Pulmonary artery endothelial cell (primary cell): ENCODE results near the gene SFI1. TPM values are rescaled to one million over a fixed set of nuclear protein-coding genes. Genes with fewer than 3 reads are reported as not detected.
"Not testable (repeated sequence)": the region's sequence is repeated elsewhere in the genome, so short reads cannot be mapped to it uniquely, and the experiment has no call there.

ENCODE experiments used
- DNase-seq: peaks from one replicate; pipeline ENCODE4 v3.0.0-alpha.2; 2011; ENCODE audit warnings: low read depth, low spot score
- total RNA-seq: library from RNA; depleted of rRNA; stranded (reverse); fragments of >200 nt; gene quantifications from 2 replicates; pipeline ENCODE4 v1.2.3, GENCODE V29; 2014

SFI1 gene
- total RNA-seq, 1 donor from 2014 or later: 17.8 TPM

DNA sequence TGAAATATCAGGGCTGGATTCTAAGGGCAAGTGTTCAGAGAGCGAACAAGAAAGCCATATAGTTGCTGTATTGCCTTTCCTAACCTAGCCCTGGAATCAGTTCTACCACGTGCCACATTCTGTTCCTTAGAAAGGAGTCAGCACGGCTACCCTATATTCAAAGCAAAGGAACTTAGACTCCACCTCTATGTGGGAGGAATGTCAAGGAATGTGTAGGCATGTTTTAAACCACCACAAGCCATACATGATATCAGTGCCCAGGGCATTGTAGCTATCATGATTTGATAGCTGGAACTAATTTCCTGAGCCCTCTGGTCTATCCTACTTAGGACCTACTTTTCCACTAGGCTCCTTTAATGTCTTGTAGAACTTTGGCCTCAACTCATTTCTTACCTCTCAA is 4.2 kb upstream of the SFI1 start:
- DNase-seq: no peak

- not testable (repeated sequence) for DNase-seq
Measured at GRCh38 chr22:31493355-31493754, 3.0 kb upstream of the SFI1 start.

- no peak for DNase-seq
Measured at GRCh38 chr22:31495343-31495742, 993 bp upstream of the SFI1 start.

GRCh38 chr22:31496735-31497146 is 405 bp downstream of the SFI1 start:
- DNase-seq: no peak

- DNase-seq: no peak
Measured at GRCh38 chr22:31497148-31497938, 1.0 kb downstream of the SFI1 start.

- DNase-seq: no peak
Measured at GRCh38 chr22:31501738-31502137, 5.4 kb downstream of the SFI1 start.

DNA sequence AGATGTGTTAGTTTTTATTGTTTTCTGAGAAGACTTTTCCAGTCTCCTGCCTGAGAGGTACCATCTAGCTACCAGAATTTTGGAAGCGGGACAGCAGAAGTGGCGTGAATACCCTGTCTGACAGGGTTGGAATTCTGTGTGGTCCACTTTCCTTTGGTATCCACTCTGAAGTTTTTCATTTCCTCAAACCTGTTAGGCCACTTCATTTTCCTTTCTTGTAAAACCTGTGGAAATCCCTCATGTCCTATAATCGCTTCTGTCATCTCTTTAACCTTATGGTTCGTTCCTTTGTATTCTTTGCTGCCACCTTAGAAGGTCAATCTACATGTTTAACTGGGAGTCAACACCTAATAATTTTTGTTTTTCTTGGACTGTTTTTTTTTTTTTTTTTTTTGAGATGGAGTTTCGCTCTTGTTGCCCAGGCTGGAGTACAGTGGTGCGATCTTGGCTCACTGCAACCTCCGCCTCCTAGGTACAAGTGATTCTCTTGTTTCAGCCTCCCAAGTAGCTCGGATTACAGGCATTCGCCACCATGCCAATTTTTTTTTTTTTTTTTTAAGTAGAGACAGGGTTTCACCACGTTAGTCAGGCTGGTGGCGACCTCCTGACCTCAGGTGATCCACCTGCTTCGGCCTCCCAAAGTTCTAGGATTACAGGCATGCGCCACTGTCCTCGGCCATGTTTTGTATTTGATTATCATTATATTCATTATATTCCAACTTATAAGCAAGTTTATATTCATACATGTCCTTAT is 7.1 kb downstream of the SFI1 start:
- DNase-seq: no peak

- DNase-seq: no peak
Measured at GRCh38 chr22:31504282-31504681, 7.9 kb downstream of the SFI1 start.

DNA sequence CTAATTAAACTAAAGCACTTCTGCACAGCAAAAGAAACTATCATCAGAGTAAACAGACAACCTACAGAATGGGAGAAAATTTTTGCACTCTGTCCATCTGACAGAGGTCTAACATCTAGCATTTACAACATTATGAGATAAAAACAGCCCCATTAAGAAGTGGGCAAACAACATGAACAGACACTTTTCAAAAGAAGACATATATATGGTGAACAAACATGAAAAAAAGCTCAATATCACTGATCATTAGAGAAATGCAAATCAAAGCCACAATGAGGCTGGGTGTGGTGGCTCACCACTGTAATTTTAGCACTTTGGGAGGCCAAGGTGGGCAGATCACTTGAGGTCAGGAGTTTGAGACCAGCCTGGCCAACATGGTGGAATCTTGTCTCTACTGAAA is 11.2 kb downstream of the SFI1 start:
- DNase-seq: not testable (repeated sequence)

GRCh38 chr22:31508536-31508935 is 12.2 kb downstream of the SFI1 start:
- no peak for DNase-seq

DNA sequence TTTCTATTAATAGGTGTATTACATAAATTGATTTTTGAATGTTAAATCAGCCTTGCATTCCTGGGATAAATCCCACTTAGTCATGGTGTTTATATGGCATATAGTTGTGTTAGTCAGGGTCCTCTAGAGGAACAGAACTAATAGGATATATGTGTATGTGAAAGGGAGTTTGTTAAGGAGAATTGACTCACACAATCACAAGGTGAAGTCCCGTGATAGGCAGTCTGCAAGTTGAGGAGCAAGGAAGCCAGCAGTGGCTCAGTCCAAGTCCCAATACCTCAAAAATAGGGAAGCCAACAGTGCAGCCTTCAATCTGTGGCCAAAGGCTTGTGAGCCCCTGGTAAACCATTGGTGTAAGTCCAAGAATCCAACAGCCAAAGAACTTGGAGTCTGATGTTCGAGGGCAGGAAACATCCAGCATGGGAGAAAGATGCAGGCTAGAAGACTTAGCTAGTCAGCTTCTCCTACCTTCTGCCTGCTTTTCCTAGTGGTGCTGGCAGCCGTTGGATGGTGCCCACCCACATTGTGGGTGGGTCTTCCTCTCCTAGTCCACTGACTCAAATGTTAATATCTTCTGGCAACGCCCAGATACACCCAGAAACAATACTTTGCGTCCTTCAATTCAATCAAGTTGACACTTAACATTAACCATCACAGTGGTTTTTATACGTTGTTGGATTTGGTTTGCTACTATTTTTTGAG is 12.9 kb downstream of the SFI1 start:
- no peak for DNase-seq

GRCh38 chr22:31520051-31520450 is 23.7 kb downstream of the SFI1 start:
- DNase-seq: no peak

DNA sequence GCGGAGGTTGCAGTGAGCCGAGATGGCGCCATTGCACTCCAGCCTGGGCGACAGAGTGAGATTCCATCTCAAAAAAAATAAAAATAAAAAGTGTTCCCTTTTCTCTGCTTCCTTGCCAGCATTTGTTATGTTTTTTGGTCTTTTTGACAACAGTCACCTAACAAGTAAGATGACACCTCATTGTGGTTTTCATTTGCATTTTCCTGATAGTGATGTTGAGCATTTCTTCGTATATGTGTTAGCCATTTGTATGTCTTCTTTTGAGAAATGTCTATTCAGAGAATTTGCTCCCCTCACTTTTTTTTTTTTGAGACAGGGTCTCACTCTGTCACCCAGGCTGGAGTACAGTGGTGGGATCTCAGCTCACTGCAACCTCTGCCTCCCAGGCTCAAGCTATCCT is 27.8 kb downstream of the SFI1 start:
- DNase-seq: not testable (repeated sequence)

GRCh38 chr22:31526270-31526669 is 29.9 kb downstream of the SFI1 start:
- no peak for DNase-seq

DNA sequence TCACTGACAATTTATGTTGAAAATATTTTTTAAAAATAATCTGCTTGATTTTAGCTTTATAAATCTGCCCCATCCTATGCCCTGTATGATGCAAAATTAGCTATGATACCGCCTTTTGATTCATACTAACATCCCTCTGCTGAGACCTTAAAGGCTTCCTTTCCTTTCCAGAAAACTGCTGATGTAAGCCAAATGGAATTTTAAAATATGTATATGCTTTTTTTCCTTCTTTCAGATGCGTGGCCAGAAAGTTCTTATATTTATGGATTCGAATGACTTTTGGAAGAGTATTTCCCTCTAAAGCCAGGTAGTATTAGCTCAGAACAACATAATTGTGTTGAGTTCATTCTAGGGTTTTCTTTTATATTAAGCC is 34.5 kb downstream of the SFI1 start:
- DNase-seq: no peak

DNA sequence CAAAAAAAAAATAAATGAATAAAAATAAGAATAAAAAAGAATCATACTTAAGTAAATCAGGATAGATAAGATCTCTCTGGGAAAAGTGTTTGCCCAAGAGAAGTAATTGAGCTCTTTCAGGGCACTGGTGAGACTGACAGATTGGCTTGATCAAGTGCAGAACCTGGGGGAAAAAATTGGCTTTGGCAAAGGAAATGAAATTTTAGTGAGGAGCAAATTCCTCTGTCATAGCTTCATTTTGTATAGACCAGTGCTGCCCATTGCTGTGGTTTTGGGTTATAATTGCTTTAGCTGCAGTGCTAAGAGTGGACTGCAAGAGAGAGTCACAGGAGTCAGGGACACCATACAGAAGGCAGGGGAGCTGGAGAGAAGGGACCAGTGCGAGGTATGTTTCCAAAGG is 35.7 kb downstream of the SFI1 start:
- DNase-seq: no peak

DNA sequence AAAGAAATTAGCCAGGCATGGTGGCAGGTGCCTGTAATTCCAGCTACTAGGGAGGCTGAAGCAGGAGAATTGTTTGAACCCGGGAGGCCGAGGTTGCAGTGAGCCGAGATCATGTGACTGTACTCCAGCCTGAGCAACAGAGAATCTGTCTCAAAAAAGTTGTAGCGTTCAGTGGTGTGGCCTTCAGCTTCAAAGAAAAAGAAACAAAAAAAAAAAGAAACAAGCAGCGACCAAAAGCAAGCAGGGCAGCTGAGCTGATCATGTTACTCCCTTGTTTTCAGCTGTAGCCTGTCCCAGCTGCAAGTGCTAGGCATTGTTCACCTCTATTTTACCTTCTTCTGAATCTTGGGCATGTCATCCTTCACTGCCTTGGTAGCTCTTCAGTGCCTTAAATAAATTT is 37.0 kb downstream of the SFI1 start:
- no peak for DNase-seq

GRCh38 chr22:31537019-31537535 is 40.7 kb downstream of the SFI1 start:
- DNase-seq: no peak

DNA sequence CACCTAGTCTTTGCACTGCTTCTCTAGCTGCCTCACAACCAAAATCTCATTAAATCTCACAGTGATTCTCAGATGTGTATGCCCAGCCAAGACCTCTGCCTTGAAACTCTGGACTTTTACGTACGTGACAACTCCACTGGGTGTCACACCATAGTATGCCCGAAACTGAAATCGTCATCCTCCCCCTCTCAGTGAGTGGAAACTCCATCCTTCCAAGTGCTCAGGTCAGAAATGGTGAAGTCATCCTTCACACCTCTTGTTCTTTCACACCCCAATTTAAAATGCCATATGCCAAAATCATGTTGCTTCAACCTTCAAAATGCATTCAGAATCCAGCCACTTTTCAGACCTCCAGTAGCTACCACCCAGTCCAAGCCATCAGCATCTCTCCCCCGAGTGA is 42.5 kb downstream of the SFI1 start:
- no peak for DNase-seq

GRCh38 chr22:31540166-31540565 is 43.8 kb downstream of the SFI1 start:
- not testable (repeated sequence) for DNase-seq

DNA sequence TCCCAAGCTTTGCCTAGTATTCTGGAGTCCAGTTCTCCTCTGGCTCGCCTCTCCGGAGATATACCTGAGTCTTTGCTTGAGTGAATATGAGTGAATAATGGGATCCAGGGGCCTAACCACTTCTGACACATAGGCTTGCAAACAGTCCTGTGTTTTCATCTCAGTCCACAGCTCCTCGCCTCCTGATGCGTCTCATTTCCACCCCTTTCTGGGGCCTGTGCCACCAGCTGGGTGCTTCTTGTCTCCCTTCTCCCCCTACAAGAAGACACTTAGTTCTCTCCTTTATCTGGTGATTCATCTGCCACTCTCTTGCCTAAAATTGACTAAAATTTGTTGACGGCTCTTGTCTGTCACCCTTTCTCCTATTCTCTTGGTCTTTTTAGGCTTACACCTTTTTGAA is 44.6 kb downstream of the SFI1 start:
- no peak for DNase-seq
